Adrenal gland (tissue), 12 donors: ENCODE measurements around the gene C11orf58. TPM values are rescaled to one million over a fixed set of nuclear protein-coding genes. Genes with fewer than 3 reads are reported as not detected.
A peak's percentile ranks its signal among the peaks of the same experiment; 100 is the strongest.

Source experiments
- DNase-seq, 7 donors: peaks; one replicate each; pipeline ENCODE4 v3.0.0-alpha.2; 2019 to 2020
- H3K27ac ChIP-seq, 5 donors: fragments of 200-600 bp; sonication (generic) in 4 of 5; 1 replicate in 3 of 5; 2 replicates in 2 of 5; pipeline versions ENCODE4 v1.5.1 to v1.8.0; 2016 to 2020; ENCODE audit warnings: mild to moderate bottlenecking in 1 of 5
- H3K27me3 ChIP-seq: fragments of 200-600 bp; 2 replicates; pipeline ENCODE4 v1.8.0; 2021
- H3K36me3 ChIP-seq, 2 donors: fragments of 200-600 bp; replicated peaks in 1 of 2; 1 replicate in 1 of 2; 2 replicates in 1 of 2; pipeline versions ENCODE4 v1.5.1 to v1.8.0; 2018 to 2022
- H3K4me1 ChIP-seq, 2 donors: fragments of 200-600 bp; replicated peaks in 1 of 2; 1 replicate in 1 of 2; 2 replicates in 1 of 2; pipeline versions ENCODE4 v1.5.1 to v1.8.0; 2018 to 2021
- H3K4me3 ChIP-seq, 4 donors: fragments of 200-600 bp; sonication (generic) in 3 of 4; one replicate each; pipeline ENCODE4 v1.5.1; 2016 to 2018
- H3K9me3 ChIP-seq, 3 donors: fragments of 200-600 bp; sonication (generic) in 1 of 3; replicated peaks in 1 of 3; 1 replicate in 2 of 3; 2 replicates in 1 of 3; pipeline versions ENCODE4 v1.5.1 to v1.8.0; 2016 to 2021
- POLR2A ChIP-seq, 2 donors: fragments of 450-650 bp; IDR thresholded peaks; one replicate each; pipeline ENCODE4 v1.6.1; 2017; ENCODE audit warnings: antibody characterized with exemption in 2 of 2, mild to moderate bottlenecking in 2 of 2, moderate library complexity in 1 of 2
- WGBS, 4 donors: extraction: QIAGEN DNeasy Blood & Tissue Kit in 2 of 4; methylation state at CpG; one replicate each; pipeline versions ENCODE4 v1.1.5 to v1.1.7; 2013 to 2017; 5-methylcytosine and 5-hydroxymethylcytosine counted together
- intact Hi-C, 2 donors: fragments of 100-400 bp; cut with DNase I; formaldehyde crosslinking; loops; one replicate each; pipeline versions ENCODE4 v1.14.1 to v1.15.0; 2022 to 2023
- polyA plus RNA-seq, 3 donors: library from polyadenylated mRNA; stranded (reverse); fragments of 200-250 nt in 2 of 3; fragments of 350-450 nt in 1 of 3; fragmentation: Illumina TruSeq in 1 of 3; extraction: RNeasy Lipid Tissue Mini Kit (QIAGEN cat#74804) in 1 of 3; gene quantifications; one replicate each; pipeline ENCODE4 v1.2.3, GENCODE V29; 2013 to 2014
- total RNA-seq, 9 donors: library from RNA; depleted of rRNA in 4 of 9; stranded (reverse); fragments of >200 nt in 4 of 9; fragments of 120-200 nt in 1 of 9; fragmentation: NEBNext Ultra II Directional in 1 of 9; extraction: Animal tissue kit (Norgen Biotek cat#: 25700) in 1 of 9; gene quantifications; one replicate each; pipeline versions ENCODE4 v1.1.0 to v1.2.4, GENCODE V29; 2013 to 2023
- TF ChIP-seq, protein P1 (sequence below), 6 experiments: fragments of 450-650 bp in 4 of 6; fragments of 200-600 bp in 2 of 6; sonication (generic) in 1 of 6; IDR thresholded peaks; 1 replicate in 5 of 6; 2 replicates in 1 of 6; pipeline versions ENCODE4 v1.5.1 to v1.8.0; 2016 to 2021; ENCODE audit warnings: antibody characterized with exemption in 6 of 6, mild to moderate bottlenecking in 2 of 6, moderate library complexity in 1 of 6
- donor health status: healthy with polysubstance abuse.
- donor health status: Bipolar disorder and iron deficiency.
- donor health status: DM: yes; HTN: yes; CAD: no.
- donor health status: DM: no; HTN: no; CAD: no.
- donor health status: DM: no; HTN: no; CAD: no.
- donor health status: DM: yes; HTN: yes; CAD: no.

Gene C11orf58
- total and polyA plus RNA-seq, 12 donors = 63.7 to 297 (median 125) TPM

DNA sequence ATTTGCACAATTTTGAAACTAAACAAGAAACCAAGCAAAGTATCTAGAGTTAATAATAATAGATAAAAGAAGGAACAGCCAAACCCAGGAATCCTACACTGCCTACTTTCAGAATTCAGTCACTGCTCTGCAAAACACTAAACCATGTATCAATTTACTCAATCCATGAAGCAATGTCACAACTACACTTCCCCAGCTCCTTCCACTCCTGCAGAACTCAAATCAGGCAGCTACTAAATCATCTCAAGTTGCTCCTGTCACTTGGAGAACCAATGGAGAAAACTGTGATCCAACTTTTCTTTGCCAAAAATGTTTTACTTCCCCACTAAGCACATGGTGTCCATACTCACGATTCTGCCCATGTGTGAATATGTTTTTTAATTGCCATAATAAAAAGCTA is 24.9 kb upstream of the C11orf58 start:
- H3K27ac ChIP-seq = no peak overlapping the region
- no peak for DNase-seq
- no peaks in the 10 kb centered on the region for H3K4me1 ChIP-seq
- TF ChIP-seq, protein P1, sequence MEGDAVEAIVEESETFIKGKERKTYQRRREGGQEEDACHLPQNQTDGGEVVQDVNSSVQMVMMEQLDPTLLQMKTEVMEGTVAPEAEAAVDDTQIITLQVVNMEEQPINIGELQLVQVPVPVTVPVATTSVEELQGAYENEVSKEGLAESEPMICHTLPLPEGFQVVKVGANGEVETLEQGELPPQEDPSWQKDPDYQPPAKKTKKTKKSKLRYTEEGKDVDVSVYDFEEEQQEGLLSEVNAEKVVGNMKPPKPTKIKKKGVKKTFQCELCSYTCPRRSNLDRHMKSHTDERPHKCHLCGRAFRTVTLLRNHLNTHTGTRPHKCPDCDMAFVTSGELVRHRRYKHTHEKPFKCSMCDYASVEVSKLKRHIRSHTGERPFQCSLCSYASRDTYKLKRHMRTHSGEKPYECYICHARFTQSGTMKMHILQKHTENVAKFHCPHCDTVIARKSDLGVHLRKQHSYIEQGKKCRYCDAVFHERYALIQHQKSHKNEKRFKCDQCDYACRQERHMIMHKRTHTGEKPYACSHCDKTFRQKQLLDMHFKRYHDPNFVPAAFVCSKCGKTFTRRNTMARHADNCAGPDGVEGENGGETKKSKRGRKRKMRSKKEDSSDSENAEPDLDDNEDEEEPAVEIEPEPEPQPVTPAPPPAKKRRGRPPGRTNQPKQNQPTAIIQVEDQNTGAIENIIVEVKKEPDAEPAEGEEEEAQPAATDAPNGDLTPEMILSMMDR (IDR thresholded peaks at IDR 0.05) = no peak
- TF ChIP-seq POLR2A (IDR thresholded peaks at IDR 0.05) = no peak
- no peaks in the 10 kb centered on the region for H3K27me3 ChIP-seq
- H3K9me3 ChIP-seq = no peaks in the 10 kb centered on the region
- WGBS, 4 donors = 31 to 70% (median 50%) methylated on average over 1 of the region's 1 CpG
- intact Hi-C loops = no loop called here
- no peaks in the 10 kb centered on the region for H3K36me3 ChIP-seq
- H3K4me3 ChIP-seq = no peak overlapping the region

DNA sequence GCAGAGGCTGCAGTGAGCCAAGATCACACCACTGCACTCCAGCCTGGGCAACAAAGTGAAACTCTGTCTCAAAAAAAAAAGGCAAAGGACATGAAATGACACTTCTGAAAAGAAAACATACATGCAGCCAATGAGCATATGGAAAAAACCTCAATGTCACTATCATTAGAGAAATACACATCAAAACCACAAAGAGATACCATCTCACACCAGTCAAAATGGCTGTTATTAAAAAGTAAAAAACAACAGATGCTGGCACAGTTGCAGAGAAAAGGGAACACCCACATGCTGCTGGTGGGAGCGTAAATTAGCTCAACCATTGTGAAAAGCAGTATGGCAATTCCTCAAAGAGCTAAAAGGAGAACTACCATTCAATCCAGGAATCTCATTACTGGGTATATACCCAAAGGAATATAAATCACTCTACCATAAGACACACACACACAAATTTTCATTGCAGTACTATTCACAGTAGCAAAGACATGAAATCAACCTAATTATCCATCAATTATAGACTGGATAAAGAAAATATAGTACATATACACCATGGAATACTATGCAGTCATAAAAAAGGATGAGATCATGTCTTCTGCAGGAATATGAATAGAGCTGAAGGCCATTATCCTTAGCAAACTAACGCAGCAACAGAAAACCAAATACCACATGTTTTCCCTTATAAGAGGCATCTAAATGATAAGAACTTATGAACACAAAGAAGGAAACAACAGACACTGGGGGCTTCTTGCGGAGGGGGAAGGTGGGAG is 15.7 kb upstream of the C11orf58 start:
- Histone ChIP-seq H3K4me3 (no peak overlapping the region), H3K36me3 (no peaks in the 10 kb centered on the region), H3K27me3 (no peaks in the 10 kb centered on the region), H3K9me3 (no peaks in the 10 kb centered on the region), H3K4me1 (no peaks in the 10 kb centered on the region), H3K27ac (no peak overlapping the region)
- no peak for TF ChIP-seq POLR2A (IDR thresholded peaks at IDR 0.05)
- TF ChIP-seq, protein P1 (IDR thresholded peaks at IDR 0.05) = no peak
- intact Hi-C loops = no loop called here
- WGBS, 4 donors = 60 to 74% (median 68%) methylated on average over 3 of the region's 3 CpGs
- no peak for DNase-seq

DNA sequence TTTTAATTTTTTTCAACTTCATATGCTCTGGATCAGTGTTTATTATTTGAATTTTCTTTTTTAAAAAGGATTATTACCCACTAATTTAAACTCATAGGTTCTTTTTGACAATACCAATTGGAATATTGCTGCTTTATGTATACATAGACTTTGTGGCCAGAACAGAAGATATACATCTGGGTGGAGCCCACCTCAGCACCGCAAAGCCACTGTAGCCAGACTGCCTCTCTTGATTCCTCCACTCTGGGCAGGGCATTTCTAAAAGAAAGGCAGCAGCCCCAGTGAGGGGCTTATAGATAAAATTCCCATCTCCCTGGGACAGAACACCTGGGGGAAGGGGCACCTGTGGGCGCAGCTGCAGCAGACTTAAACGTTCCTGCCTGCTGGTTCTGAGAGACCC is 10.6 kb upstream of the C11orf58 start:
- H3K9me3 ChIP-seq = no peaks in the 10 kb centered on the region
- TF ChIP-seq, protein P1 (IDR thresholded peaks at IDR 0.05) = no peak
- no peak for TF ChIP-seq POLR2A (IDR thresholded peaks at IDR 0.05)
- WGBS, 4 donors = 76 to 96% (median 88%) methylated on average over 3 of the region's 3 CpGs
- H3K27ac ChIP-seq = no peak overlapping the region
- no peak for DNase-seq
- no peaks in the 10 kb centered on the region for H3K36me3 ChIP-seq
- intact Hi-C loops = no loop called here
- H3K4me1 ChIP-seq = no peaks in the 10 kb centered on the region
- no peaks in the 10 kb centered on the region for H3K27me3 ChIP-seq
- no peak overlapping the region for H3K4me3 ChIP-seq

DNA sequence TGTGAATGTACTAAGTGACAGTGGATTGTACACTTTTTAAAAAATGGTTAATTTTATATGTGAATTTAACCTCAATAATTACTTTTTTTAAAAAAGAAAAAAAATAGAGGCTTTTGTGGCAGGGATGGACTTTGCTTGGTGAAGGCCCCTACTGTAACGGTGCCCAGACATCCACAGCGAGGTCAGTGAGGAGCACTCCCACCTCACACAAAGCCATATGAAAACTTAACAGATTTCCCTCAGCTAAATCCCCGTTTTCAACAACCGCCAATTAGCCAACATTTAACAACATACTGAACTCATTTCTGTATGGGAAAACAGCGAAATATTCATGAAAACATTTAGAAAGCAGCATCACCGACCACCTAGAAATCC is 642 bp upstream of the C11orf58 start:
- peak in 1 of 7 donors; percentile 13 for DNase-seq
- peaks cover 14 to 34% of the 10 kb centered on the region in 2 donors for H3K4me1 ChIP-seq
- no peak for TF ChIP-seq POLR2A (IDR thresholded peaks at IDR 0.05)
- TF ChIP-seq, protein P1 (IDR thresholded peaks at IDR 0.05) = no peak
- intact Hi-C loops = no loop called here
- no peaks in the 10 kb centered on the region for H3K36me3 ChIP-seq
- H3K27ac ChIP-seq = peak overlapping the region; percentile 58 to 95 (median 93)
- peak overlapping the region; percentile 44 to 94 (median 66) for H3K4me3 ChIP-seq
- WGBS, 4 donors = 0 to 1% (median 0%) methylated on average over 6 of the region's 6 CpGs
- no peaks in the 10 kb centered on the region for H3K9me3 ChIP-seq
- H3K27me3 ChIP-seq = no peaks in the 10 kb centered on the region
